GM12878 (cell line): ENCODE measurements around the gene SULT6B1. TPM values are rescaled to one million over a fixed set of nuclear protein-coding genes. Genes with fewer than 3 reads are reported as not detected.
A peak's percentile ranks its signal among the peaks of the same experiment; 100 is the strongest.

ENCODE experiments used
- ATAC-seq: fragments of 200-7000 bp; cut with Tn5 transposase; 3 replicates; pipeline ENCODE4 v1.9.1; 2020; ENCODE audit warnings: mild to moderate bottlenecking, moderate library complexity
- BruUV-seq: library from RNA; stranded (reverse); fragments of 400-500 nt; replicated peaks from 2 replicates; lab custom pipeline; 2021; lab: Mats Ljungman, UMichigan
- CTCF ChIA-PET: fragments of 300-600 bp; sonication (Branson Sonifier 250); formaldehyde crosslinking; extraction: SDS; loops from one replicate; lab custom pipeline; 2021; ENCODE audit warnings: inconsistent platforms; lab: Yijun Ruan, JAX
- POLR2A ChIA-PET: fragments of 350-600 bp; formaldehyde crosslinking; extraction: SDS; loops from one replicate; lab custom pipeline; 2021; ENCODE audit warnings: inconsistent platforms; lab: Charles Lee
- RAD21 ChIA-PET: fragments of 300-600 bp; sonication (Branson Sonifier 250); formaldehyde crosslinking; loops from one replicate; lab custom pipeline; 2023; ENCODE audit warnings: antibody characterized with exemption; ENCODE audit not compliant: unreplicated experiment; lab: Charles Lee
- SMC1A ChIA-PET: fragments of 300-600 bp; sonication (Branson Sonifier 250); formaldehyde crosslinking; loops from one replicate; lab custom pipeline; 2023; ENCODE audit not compliant: unreplicated experiment, uncharacterized antibody; lab: Charles Lee
- DNase-seq: peaks from one replicate; pipeline ENCODE4 v3.0.0-alpha.2; 2011; ENCODE audit warnings: low read depth, low spot score
- FAIRE-seq: peaks from 3 replicates; lab custom pipeline; 2011; peaks lifted over from hg19 to GRCh38; lab: Jason Lieb, UNC
- H2AFZ ChIP-seq: 2 replicates; pipeline ENCODE4 v1.6.0; 2011; ENCODE audit warnings: low read depth, low read length, control low read depth; ENCODE audit not compliant: control insufficient read depth
- H3K27ac ChIP-seq: 2 replicates; pipeline ENCODE4 v1.5.1; 2011; ENCODE audit warnings: control low read depth; ENCODE audit not compliant: control insufficient read depth, insufficient read depth
- H3K27me3 ChIP-seq, 2 experiments: replicated peaks in 1 of 2; 2 replicates each; pipeline versions ENCODE4 v1.6.0 to v1.6.1; 2011; ENCODE audit warnings: low read length in 1 of 2; ENCODE audit not compliant: control insufficient read depth in 2 of 2, insufficient read depth in 2 of 2
- H3K36me3 ChIP-seq, 2 experiments: 2 replicates each; pipeline ENCODE4 v1.5.1; 2011; ENCODE audit warnings: low read length in 1 of 2; ENCODE audit not compliant: control insufficient read depth in 2 of 2, insufficient read depth in 2 of 2
- H3K4me1 ChIP-seq: 2 replicates; pipeline ENCODE4 v1.6.1; 2011; ENCODE audit warnings: mild to moderate bottlenecking, low read length, moderate library complexity, mixed read lengths; ENCODE audit not compliant: control insufficient read depth, insufficient read depth
- H3K4me2 ChIP-seq: 2 replicates; pipeline ENCODE4 v1.6.0; 2011; ENCODE audit warnings: control low read depth; ENCODE audit not compliant: control insufficient read depth, insufficient read depth
- H3K4me3 ChIP-seq: fragments of 200-600 bp; sonication (generic); 2 replicates; pipeline ENCODE4 v1.5.1; 2016
- H3K79me2 ChIP-seq: 2 replicates; pipeline ENCODE4 v1.6.0; 2011; ENCODE audit warnings: low read length; ENCODE audit not compliant: control insufficient read depth, insufficient read depth
- H3K9ac ChIP-seq: 2 replicates; pipeline ENCODE4 v1.8.0; 2011; ENCODE audit warnings: low read length, control low read depth, mixed read lengths; ENCODE audit not compliant: control insufficient read depth, insufficient read depth
- H3K9me3 ChIP-seq: replicated peaks from 3 replicates; pipeline ENCODE4 v1.5.1; 2011; ENCODE audit warnings: mild to moderate bottlenecking, low read length; ENCODE audit not compliant: control insufficient read depth, insufficient read depth
- H4K20me1 ChIP-seq: 2 replicates; pipeline ENCODE4 v1.6.0; 2011; ENCODE audit not compliant: control insufficient read depth, insufficient read depth
- DPF2 ChIP-seq: fragments of 450-650 bp; IDR thresholded peaks from 2 replicates; pipeline ENCODE4 v1.6.1; 2017; ENCODE audit warnings: mild to moderate bottlenecking
- RUNX3 ChIP-seq: IDR thresholded peaks from 2 replicates; pipeline ENCODE4 v1.6.1; 2012; ENCODE audit warnings: low read length, inconsistent platforms
- YBX1 ChIP-seq: fragments of 450-650 bp; IDR thresholded peaks from 2 replicates; pipeline ENCODE4 v1.6.1; 2016; ENCODE audit warnings: antibody characterized with exemption
- WGBS: methylation state at CpG from one replicate; pipeline ENCODE4 v1.1.6; 2016; ENCODE audit warnings: low lambda C conversion rate; ENCODE audit not compliant: insufficient replicate concordance, insufficient coverage; ENCODE audit errors: missing lambda C conversion rate; 5-methylcytosine and 5-hydroxymethylcytosine counted together
- in situ Hi-C: fragments of 300-500 bp; cut with MboI; formaldehyde crosslinking; loops from 9 replicates; pipeline ENCODE4 v1.14.3; 2018; ENCODE audit warnings: mixed read lengths
- intact Hi-C: fragments of 100-400 bp; cut with micrococcal nuclease; formaldehyde crosslinking; loops from one replicate; pipeline ENCODE4 v1.14.2; 2022; ENCODE audit not compliant: unreplicated experiment
- polyA plus RNA-seq, 11 experiments: library from polyadenylated mRNA; depleted of rRNA in 4 of 11; unstranded in 6 of 11; stranded (reverse) in 5 of 11; fragments of >200 nt; fragmentation: Nextera tagmentation in 4 of 11; fragmentation: Illumina TruSeq in 1 of 11; extraction: Ambion mirVana in 4 of 11; extraction: Trizol in 1 of 11; gene quantifications; 1 replicate in 1 of 11; 2 replicates in 10 of 11; pipeline versions ENCODE4 v1.2.1 to v1.2.3, GENCODE V29; 2011 to 2016; ENCODE audit warnings: inconsistent platforms in 2 of 11, missing spikeins in 2 of 11, low read depth in 1 of 11
- total RNA-seq, 4 experiments: library from RNA; depleted of rRNA in 3 of 4; stranded (reverse); fragments of >200 nt in 3 of 4; fragmentation: Illumina TruSeq in 1 of 4; extraction: Trizol in 1 of 4; gene quantifications; 2 replicates each; pipeline versions ENCODE4 v1.2.1 to v1.2.3, GENCODE V29; 2013 to 2021

SULT6B1 gene
- total and polyA plus RNA-seq, 10 of the 15 experiments (the other 5 are each of a cell fraction or from before 2014, with no cell fraction given): not detected

DNA sequence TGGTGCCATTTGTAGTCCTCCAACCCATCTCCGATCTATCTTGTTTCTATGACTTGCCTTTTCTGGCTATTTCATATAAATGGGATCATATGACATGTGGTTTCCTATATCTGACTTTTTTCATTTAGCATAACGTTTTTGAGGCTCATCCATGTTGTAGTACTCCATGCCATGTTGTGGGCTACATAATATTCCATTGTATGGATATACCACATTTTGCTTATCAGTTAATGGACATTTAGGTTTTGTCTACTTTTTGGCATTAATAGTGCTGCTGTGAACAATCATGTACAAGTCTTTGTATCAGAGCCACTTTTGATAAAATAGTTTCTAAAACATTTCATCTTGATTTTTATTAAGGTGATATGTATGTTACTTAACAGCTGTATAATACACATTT, 15.2 kb upstream of the SULT6B1 start:
- peaks cover 4 to 41% of the 10 kb centered on the region in 2 experiments for H3K36me3 ChIP-seq
- FAIRE-seq (no peak), DNase-seq (no peak), ATAC-seq (no peak)
- BruUV-seq: no TSS peak
- H3K4me1 ChIP-seq: no peaks in the 10 kb centered on the region
- H3K27me3 ChIP-seq: no peaks in the 10 kb centered on the region
- no peaks in the 10 kb centered on the region for H4K20me1 ChIP-seq
- peaks cover 14% of the 10 kb centered on the region for H3K9me3 ChIP-seq
- no peak overlapping the region for H2AFZ ChIP-seq
- ChIA-PET SMC1A (interaction anchor here (0.6 to 2.1 kb wide), 3 partner anchors 13 to 35 kb away, joined by 3 to 6 read pairs (median 3); no protein-coding TSS in a partner anchor), POLR2A (no interaction called here), RAD21 (no interaction called here)
- intact Hi-C loops: no loop called here
- peaks cover 21% of the 10 kb centered on the region for H3K79me2 ChIP-seq
- H3K4me3 ChIP-seq: no peak overlapping the region
- H3K4me2 ChIP-seq: no peak overlapping the region
- no peak overlapping the region for H3K27ac ChIP-seq
- H3K9ac ChIP-seq: no peak overlapping the region
- 96% methylated on average over 2 of the region's 2 CpGs for WGBS
- no peak for TF ChIP-seq DPF2
- TF ChIP-seq, all 136 proteins: peak for 0
- in situ Hi-C loops: no loop called here
- CTCF ChIA-PET: no interaction called here

DNA sequence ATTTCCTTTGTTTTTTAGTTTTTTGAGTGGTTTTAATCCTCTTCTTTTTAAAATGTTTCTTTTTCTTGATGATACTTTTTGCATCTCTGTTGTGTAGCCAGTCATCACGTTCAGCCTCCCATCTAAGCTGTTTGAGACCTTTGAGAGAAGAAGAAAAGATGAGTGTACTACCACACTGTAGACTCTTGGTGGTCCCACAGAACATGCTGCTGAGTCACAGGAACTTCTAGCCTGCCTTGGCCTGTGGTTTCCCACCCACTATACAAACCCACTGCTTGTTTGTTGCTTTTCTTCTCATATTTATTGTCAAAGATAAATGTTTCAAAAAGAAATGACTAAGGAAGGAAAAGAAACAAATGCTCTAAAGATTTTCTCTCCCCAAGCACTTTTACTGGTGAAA, 13.3 kb upstream of the SULT6B1 start:
- no peak for FAIRE-seq
- 40% methylated on average over 1 of the region's 1 CpG for WGBS
- H3K27ac ChIP-seq: 0 out of 2 replicates have a peak overlapping the region, but pooled peaks have one; percentile 24
- H3K4me3 ChIP-seq: no peak overlapping the region
- ChIA-PET RAD21 (interaction anchor here (0.6 to 1.0 kb wide), 2 partner anchors 10 to 789 kb away, joined by 3 to 4 read pairs; no protein-coding TSS in a partner anchor), CTCF (interaction anchor here (0.6 to 1.0 kb wide), 4 partner anchors 17 to 86 kb away, joined by 3 to 4 read pairs (median 3); partner anchors contain the start of genes CEBPZ and NDUFAF7), POLR2A (interaction anchor here (0.6 to 0.9 kb wide), 2 partner anchors 30 to 417 kb away, joined by 3 read pairs; partner anchors contain the start of gene NDUFAF7), SMC1A (interaction anchor here (1.2 to 1.7 kb wide), 2 partner anchors 17 to 22 kb away, joined by 3 to 4 read pairs; no protein-coding TSS in a partner anchor)
- BruUV-seq: no TSS peak
- no peaks in the 10 kb centered on the region for H3K27me3 ChIP-seq
- no peak for DNase-seq
- H3K79me2 ChIP-seq: peaks cover 38% of the 10 kb centered on the region
- H2AFZ ChIP-seq: no peak overlapping the region
- no peaks in the 10 kb centered on the region for H4K20me1 ChIP-seq
- TF ChIP-seq RUNX3 (peak; percentile 55), YBX1 (no peak)
- intact Hi-C loops (no loop called here), in situ Hi-C loops (no loop called here)
- peak; percentile 21; the same call in 1 of the 3 replicates for ATAC-seq
- no peak overlapping the region for H3K9ac ChIP-seq
- H3K9me3 ChIP-seq: peaks cover 9% of the 10 kb centered on the region
- no peak overlapping the region for H3K4me2 ChIP-seq
- H3K4me1 ChIP-seq: peaks cover 5% of the 10 kb centered on the region; the same call in 1 of the 2 replicates
- H3K36me3 ChIP-seq: peaks cover 4 to 38% of the 10 kb centered on the region in 2 experiments
